Airway epithelial cell (primary cell): ENCODE data around the gene SPATS2L. TPM values are rescaled to one million over a fixed set of nuclear protein-coding genes. Genes with fewer than 3 reads are reported as not detected.

ENCODE experiments used
- total RNA-seq: library from RNA; depleted of rRNA; stranded (reverse); fragments of >200 nt; gene quantifications from 2 replicates; pipeline ENCODE4 v1.2.3, GENCODE V29; 2015

SPATS2L gene
- total RNA-seq, result 47.1 and 83.8 TPM in 2 replicates

DNA sequence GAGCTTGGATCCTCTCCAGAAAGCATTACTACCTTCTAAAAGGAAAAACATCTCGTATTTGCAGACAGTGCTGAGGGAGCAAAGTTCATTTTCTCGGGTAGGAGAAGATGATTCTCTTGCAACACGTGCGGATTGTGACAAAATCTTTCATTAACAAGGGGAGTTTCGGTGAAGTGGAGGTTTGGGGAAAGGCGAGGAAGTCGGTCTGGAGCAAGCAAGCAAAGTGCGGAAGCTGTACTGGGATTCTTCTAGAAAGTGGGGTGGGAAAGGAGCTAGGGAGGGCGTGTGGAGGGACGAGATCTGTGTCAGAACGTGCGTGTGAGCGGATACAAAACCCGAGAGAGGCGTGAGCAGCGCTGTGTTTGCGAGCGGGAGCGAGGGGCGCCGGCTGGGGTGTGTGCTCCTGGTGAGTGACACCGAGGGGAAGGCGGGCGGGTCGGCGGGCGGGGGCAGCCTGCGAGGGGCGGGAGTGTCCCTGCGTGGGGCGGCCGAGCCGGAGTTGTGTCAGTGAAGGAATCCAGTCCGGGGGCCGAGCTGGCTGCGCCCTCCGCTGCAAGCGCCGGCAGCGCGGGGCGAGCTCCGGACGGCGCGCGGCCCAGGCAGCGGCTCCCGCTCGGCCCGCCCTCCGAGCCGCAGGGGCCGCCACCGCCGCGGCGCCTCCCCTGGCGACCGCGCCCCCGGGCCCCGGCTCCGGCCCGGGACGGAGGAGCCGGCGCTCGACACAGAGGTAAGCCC lies at the start of gene SPATS2L:
Gene SPATS2L, plus strand, starts transcription at position 498 of the 735 bp plus-strand sequence. CDS start 82,552 bp downstream, outside the sequence.

DNA sequence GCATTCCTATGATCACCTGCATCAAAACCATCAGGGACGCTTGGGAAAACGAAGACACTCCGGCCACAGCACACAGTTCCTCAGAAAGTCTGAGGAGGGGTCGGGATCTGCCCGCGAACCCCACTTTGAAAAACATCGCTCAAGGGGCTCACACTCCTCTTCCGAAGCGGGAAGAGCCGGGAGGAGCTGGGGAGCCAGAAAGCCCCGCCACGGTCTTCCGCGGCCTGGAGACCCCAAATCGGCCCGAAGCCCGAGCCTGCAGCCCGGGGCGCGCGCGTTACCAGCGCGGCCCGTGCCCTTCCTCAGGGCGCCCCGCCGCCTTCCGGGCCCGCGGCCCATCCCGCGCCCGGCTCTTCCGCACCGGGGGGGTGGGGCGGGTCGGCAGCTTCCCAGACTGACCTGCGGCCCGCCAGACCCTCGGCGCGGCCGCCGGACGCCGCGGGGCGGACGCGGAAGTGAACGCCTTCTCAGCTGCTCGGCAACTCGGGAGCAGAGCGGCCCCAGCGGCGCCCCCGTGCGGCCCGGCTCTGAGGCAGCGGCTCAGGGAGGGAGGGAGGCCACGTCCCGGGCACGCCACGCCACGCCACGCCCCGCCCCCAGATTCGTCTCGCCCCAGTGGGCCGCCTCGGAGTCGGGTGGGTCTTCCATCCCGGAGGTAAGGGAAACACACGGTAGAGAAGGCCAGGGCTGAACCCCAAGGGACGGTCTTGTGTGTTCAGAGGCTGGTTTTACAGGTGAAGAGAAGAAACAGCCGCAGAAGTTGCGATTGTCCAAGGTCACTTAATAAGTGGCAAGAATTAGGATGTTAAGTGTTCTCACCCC lies 203.3 kb downstream of the SPATS2L start, which contains the start of gene KCTD18:
Gene KCTD18, minus strand, starts transcription at position 457 of the 822 bp plus-strand sequence. CDS start 3,052 bp downstream, outside the sequence.

GRCh38 chr2:200525882-200526651 lies 219.6 kb downstream of the SPATS2L start, which contains the start of gene SGO2:
SGO2 (plus strand) TSS chr2:200526207; CDS start chr2:200532976, 6,769 bp downstream.

Other genes with a start within 250 kb of the SPATS2L start
- 17.0 and 37.8 TPM in 2 replicates for gene KCTD18, start 203.4 kb downstream of the SPATS2L start, total RNA-seq
- 11.7 and 14.5 TPM in 2 replicates for gene SGO2, start 219.5 kb downstream of the SPATS2L start, total RNA-seq